Endothelial cell of umbilical vein (primary cell): ENCODE results near the gene GJA1. TPM values are rescaled to one million over a fixed set of nuclear protein-coding genes. Genes with fewer than 3 reads are reported as not detected.

Source experiments
- BruUV-seq: library from RNA; stranded (reverse); fragments of 400-500 nt; replicated peaks from 2 replicates; lab custom pipeline; 2021; lab: Mats Ljungman, UMichigan
- CTCF ChIA-PET: fragments of 300-600, 350-600 bp; sonication (Branson Sonifier 250); formaldehyde crosslinking; loops from one replicate; lab custom pipeline; 2021; ENCODE audit warnings: antibody characterized with exemption, inconsistent platforms; lab: Charles Lee
- POLR2A ChIA-PET: fragments of 300-600, 350-600 bp; sonication (Branson Sonifier 250); formaldehyde crosslinking; loops from one replicate; lab custom pipeline; 2021; ENCODE audit warnings: antibody characterized with exemption, inconsistent platforms; lab: Charles Lee
- DNase-seq: peaks from one replicate; pipeline ENCODE4 v3.0.0-alpha.2; 2011; ENCODE audit warnings: low read depth, low spot score
- FAIRE-seq: peaks from 2 replicates; lab custom pipeline; 2011; peaks lifted over from hg19 to GRCh38; lab: Jason Lieb, UNC
- H2AFZ ChIP-seq: 2 replicates; pipeline ENCODE4 v1.6.0; 2012; ENCODE audit warnings: low read depth, low read length, control low read depth, inconsistent platforms
- H3K27ac ChIP-seq: 2 replicates; pipeline ENCODE4 v1.5.1; 2011; ENCODE audit warnings: low read depth, mild to moderate bottlenecking, control low read depth, low read length, moderate library complexity; ENCODE audit not compliant: insufficient read depth
- H3K27me3 ChIP-seq, 2 experiments: 2 replicates each; pipeline versions ENCODE4 v1.6.0 to v1.6.1; 2011; ENCODE audit warnings: low read length in 2 of 2, mixed read lengths in 1 of 2; ENCODE audit not compliant: control insufficient read depth in 2 of 2, insufficient read depth in 2 of 2
- H3K36me3 ChIP-seq, 2 experiments: 2 replicates in 1 of 2; 3 replicates in 1 of 2; pipeline ENCODE4 v1.5.1; 2011; ENCODE audit warnings: low read length in 2 of 2, mild to moderate bottlenecking in 1 of 2, moderate library complexity in 1 of 2; ENCODE audit not compliant: control insufficient read depth in 2 of 2, insufficient read depth in 2 of 2; ENCODE audit errors: extremely low read depth in 1 of 2
- H3K4me1 ChIP-seq: 3 replicates; pipeline ENCODE4 v1.5.1; 2011; ENCODE audit warnings: mild to moderate bottlenecking, low read length; ENCODE audit not compliant: control insufficient read depth, insufficient read depth; ENCODE audit errors: extremely low read depth
- H3K4me2 ChIP-seq: 2 replicates; pipeline ENCODE4 v1.6.1; 2011; ENCODE audit warnings: low read length, control low read depth, mixed read lengths; ENCODE audit not compliant: insufficient read depth
- H3K4me3 ChIP-seq, 3 experiments: fragments of 200-600 bp in 1 of 3; sonication (generic), shearing (Covaris generic) in 1 of 3; replicated peaks in 1 of 3; 2 replicates each; pipeline ENCODE4 v1.5.1; 2011 to 2016; ENCODE audit warnings: control low read depth in 3 of 3, low read length in 3 of 3, mild to moderate bottlenecking in 2 of 3, inconsistent platforms in 1 of 3, low read depth in 1 of 3, moderate library complexity in 1 of 3; ENCODE audit not compliant: insufficient read depth in 1 of 3
- H3K79me2 ChIP-seq: 2 replicates; pipeline ENCODE4 v1.6.0; 2012; ENCODE audit warnings: low read length, inconsistent platforms; ENCODE audit not compliant: control insufficient read depth, insufficient read depth
- H3K9ac ChIP-seq: replicated peaks from 2 replicates; pipeline ENCODE3; 2011; ENCODE audit warnings: low read length, control low read depth; ENCODE audit not compliant: insufficient read depth; ENCODE audit errors: extremely low read depth
- H3K9me1 ChIP-seq: replicated peaks from 3 replicates; pipeline ENCODE4 v1.6.0; 2011; ENCODE audit warnings: mild to moderate bottlenecking, low read length; ENCODE audit not compliant: control insufficient read depth, insufficient read depth; ENCODE audit errors: extremely low read depth
- H3K9me3 ChIP-seq: replicated peaks from 2 replicates; pipeline ENCODE4 v1.5.1; 2012; ENCODE audit warnings: low read length, inconsistent platforms; ENCODE audit not compliant: control insufficient read depth, insufficient read depth
- H4K20me1 ChIP-seq: replicated peaks from 2 replicates; pipeline ENCODE3; 2011; ENCODE audit warnings: mild to moderate bottlenecking, low read length; ENCODE audit not compliant: control insufficient read depth, insufficient read depth; ENCODE audit errors: extremely low read depth
- CTCF ChIP-seq, 2 donors: IDR thresholded peaks; 1 replicate in 1 of 2; 2 replicates in 1 of 2; pipeline ENCODE4 v1.5.1; 2011; ENCODE audit warnings: low read length in 2 of 2, mild to moderate bottlenecking in 2 of 2, moderate library complexity in 2 of 2, control low read depth in 1 of 2, inconsistent platforms in 1 of 2, low read depth in 1 of 2; ENCODE audit not compliant: insufficient read depth in 1 of 2; ENCODE audit errors: extremely low read depth in 1 of 2
- EZH2 ChIP-seq: IDR thresholded peaks from 2 replicates; pipeline ENCODE4 v1.6.1; 2012; ENCODE audit warnings: borderline replicate concordance, low read depth, mild to moderate bottlenecking, moderate library complexity, low read length, inconsistent platforms; ENCODE audit not compliant: severe bottlenecking
- FOS ChIP-seq: IDR thresholded peaks from 2 replicates; pipeline ENCODE4 v1.6.1; 2011; ENCODE audit warnings: mild to moderate bottlenecking, low read length, moderate library complexity, borderline replicate concordance; ENCODE audit not compliant: insufficient read depth
- GATA2 ChIP-seq: IDR thresholded peaks from 2 replicates; pipeline ENCODE4 v1.7.0; 2011; ENCODE audit warnings: low read depth, mild to moderate bottlenecking, moderate library complexity, mixed read lengths, low read length; ENCODE audit not compliant: insufficient read length, insufficient read depth
- JUN ChIP-seq: IDR thresholded peaks from 2 replicates; pipeline ENCODE4 v1.6.1; 2011; ENCODE audit warnings: borderline replicate concordance, low read depth; ENCODE audit not compliant: insufficient read length, insufficient read depth
- MAX ChIP-seq: IDR thresholded peaks from 2 replicates; pipeline ENCODE4 v1.6.1; 2011; ENCODE audit not compliant: insufficient read depth, insufficient read length
- MYC ChIP-seq: IDR thresholded peaks from one replicate; pipeline ENCODE4 v1.6.1; 2011; ENCODE audit warnings: mild to moderate bottlenecking, low read depth, low read length
- POLR2A ChIP-seq: IDR thresholded peaks from 2 replicates; pipeline ENCODE4 v1.6.1; 2012; ENCODE audit warnings: low read depth, mild to moderate bottlenecking, control low read depth, low read length
- POLR2AphosphoS5 ChIP-seq: IDR thresholded peaks from 2 replicates; pipeline ENCODE4 v1.6.1; 2012; ENCODE audit warnings: low read depth, mild to moderate bottlenecking, control low read depth, low read length, moderate library complexity; ENCODE audit not compliant: insufficient read depth
- dilution Hi-C: fragments of 300-500 bp; cut with MboI; formaldehyde crosslinking; loops from one replicate; pipeline ENCODE4 v1.15.0; 2019; ENCODE audit warnings: low sequenced_read_pairs; ENCODE audit not compliant: extremely low pct_ligation_motif_present
- intact Hi-C: fragments of 100-400 bp; cut with micrococcal nuclease; formaldehyde crosslinking; loops from one replicate; pipeline ENCODE4 v1.10.0; 2022
- polyA plus RNA-seq, 4 experiments: library from polyadenylated mRNA; depleted of rRNA in 3 of 4; stranded (reverse) in 3 of 4; unstranded in 1 of 4; fragments of >200 nt; gene quantifications; 2 replicates each; pipeline versions ENCODE4 v1.2.1 to v1.2.3, GENCODE V29; 2011 to 2012; ENCODE audit warnings: missing spikeins in 1 of 4
- total RNA-seq: library from RNA; stranded (reverse); gene quantifications from 2 replicates; pipeline ENCODE4 v1.2.3, GENCODE V29; 2021

The GJA1 gene
- total and polyA plus RNA-seq, 2 donors (not counting 3 experiments of a cell fraction or from before 2014, with no cell fraction given) = 185 to 235 TPM

GRCh38 chr6:121436274-121436857, 920 bp downstream of the GJA1 start:
- Histone ChIP-seq H4K20me1 (no peaks in the 10 kb centered on the region), H3K4me3 (peak overlapping the region; percentile 94 to 100 (median 100)), H3K36me3 (no peaks in the 10 kb centered on the region), H3K4me2 (peak overlapping the region; percentile 99), H3K27ac (peak overlapping the region; percentile 99), H3K9me1 (no peaks in the 10 kb centered on the region), H3K27me3 (no peaks in the 10 kb centered on the region), H3K79me2 (peaks cover 62% of the 10 kb centered on the region), H2AFZ (no peak overlapping the region), H3K4me1 (peaks cover 24% of the 10 kb centered on the region), H3K9ac (peak overlapping the region; percentile 99), H3K9me3 (no peaks in the 10 kb centered on the region)
- intact Hi-C loops (loop anchor here (2.0 to 10.0 kb wide), 7 partner anchors 46 to 1098 kb away; partner anchors contain the start of genes HSF2, SERINC1 and TBC1D32), dilution Hi-C loops (loop anchor here (10.0 kb wide), 1 partner anchor 228 kb away; no protein-coding TSS in a partner anchor)
- ChIA-PET POLR2A (interaction anchor here (0.6 to 4.6 kb wide), 6 partner anchors 81 to 415 kb away, joined by 4 to 94 read pairs (median 6); no protein-coding TSS in a partner anchor), CTCF (interaction anchor here (0.9 to 6.3 kb wide), 10 partner anchors 15 to 748 kb away, joined by 3 to 85 read pairs (median 4); no protein-coding TSS in a partner anchor)
- FAIRE-seq = no peak
- TF ChIP-seq POLR2A (no peak), JUN (no peak), GATA2 (no peak), FOS (no peak), POLR2AphosphoS5 (no peak), CTCF (IDR thresholded peaks at IDR 0.05; ENCODE audit: extremely low read depth in 1 of 2, insufficient read depth in 1 of 2, low read depth in 1 of 2, low read length in 2 of 2) (no peak), MAX (no peak), MYC (no peak), EZH2 (no peak)
- DNase-seq = no peak
- TSS peak; percentile 39 for BruUV-seq
